Ovary (tissue), 10 donors: Measurements from ENCODE around the gene CFAP97D2. TPM values are rescaled to one million over a fixed set of nuclear protein-coding genes. Genes with fewer than 3 reads are reported as not detected.

Experiments
- DNase-seq, 5 donors: peaks; one replicate each; pipeline ENCODE4 v3.0.0-alpha.2; 2019 to 2020
- H3K27ac ChIP-seq, 2 donors: fragments of 200-600 bp; one replicate each; pipeline versions ENCODE4 v1.5.1 to v1.8.0; 2019 to 2022
- H3K27me3 ChIP-seq: fragments of 200-600 bp; one replicate; pipeline ENCODE4 v1.8.0; 2022
- H3K36me3 ChIP-seq: fragments of 200-600 bp; sonication (generic); one replicate; pipeline ENCODE4 v1.5.1; 2019
- H3K4me1 ChIP-seq: one replicate; pipeline ENCODE4 v1.8.1; 2013; ENCODE audit warnings: mild to moderate bottlenecking, moderate library complexity; ENCODE audit not compliant: insufficient read depth
- H3K4me3 ChIP-seq: fragments of 200-600 bp; sonication (generic); one replicate; pipeline ENCODE4 v1.5.1; 2017
- H3K9me3 ChIP-seq, 2 donors: fragments of 200-600 bp in 1 of 2; sonication (generic) in 1 of 2; one replicate each; pipeline versions ENCODE4 v1.5.1 to v1.8.1; 2013 to 2019; ENCODE audit warnings: mild to moderate bottlenecking in 1 of 2, moderate library complexity in 1 of 2
- EP300 ChIP-seq: sonication (generic); formaldehyde crosslinking; IDR thresholded peaks from one replicate; pipeline ENCODE4 v1.6.1; 2017; ENCODE audit warnings: antibody characterized with exemption
- POLR2A ChIP-seq: fragments of 450-650 bp; IDR thresholded peaks from one replicate; pipeline ENCODE4 v1.6.1; 2017; ENCODE audit warnings: antibody characterized with exemption, mild to moderate bottlenecking, moderate library complexity
- WGBS, 3 donors: extraction: QIAGEN DNeasy Blood & Tissue Kit in 1 of 3; methylation state at CpG; one replicate each; pipeline versions ENCODE4 v1.1.5 to v1.1.7; 2013 to 2017; 5-methylcytosine and 5-hydroxymethylcytosine counted together
- intact Hi-C, 4 donors: fragments of 100-400 bp; cut with DNase I; formaldehyde crosslinking; loops; one replicate each; pipeline versions ENCODE4 v1.11.0 to v1.15.1; 2022 to 2023
- long read RNA-seq, 3 donors: library from polyadenylated mRNA in 2 of 3; unstranded in 2 of 3; transcript quantifications; one replicate each; pipeline ENCODE4 v2.0.0 and lab custom pipeline, GENCODE V29; 2021 to 2026
- polyA plus RNA-seq, 2 donors: library from polyadenylated mRNA; stranded (reverse); fragments of 200-250 nt in 1 of 2; fragments of 350-450 nt in 1 of 2; fragmentation: Illumina TruSeq in 1 of 2; extraction: RNeasy Lipid Tissue Mini Kit (QIAGEN cat#74804) in 1 of 2; gene quantifications; one replicate each; pipeline ENCODE4 v1.2.3, GENCODE V29; 2013 to 2014
- total RNA-seq, 7 donors: library from RNA; depleted of rRNA in 2 of 7; stranded (reverse); fragments of >200 nt in 2 of 7; fragmentation: NEBNext Ultra II Directional in 3 of 7; extraction: Animal tissue kit (Norgen Biotek cat#: 25700) in 3 of 7; gene quantifications; one replicate each; pipeline versions ENCODE4 v1.1.0 to v1.2.4, GENCODE V29; 2016 to 2023
- TF ChIP-seq, protein P1 (sequence below), 3 donors: fragments of 450-650 bp in 2 of 3; fragments of 200-600 bp in 1 of 3; IDR thresholded peaks; one replicate each; pipeline versions ENCODE4 v1.5.1 to v1.8.0; 2016 to 2022; ENCODE audit warnings: antibody characterized with exemption in 3 of 3, mild to moderate bottlenecking in 1 of 3
- donor health status: DM: no; HTN: no; CAD: no; lungs with moderate emphysema.
- donor health status: DM: no; HTN: no; CAD: no.
- donor health status: Bipolar disorder and iron deficiency.
- donor health status: DM: yes; HTN: yes; CAD: no.
- donor health status: DM: no; HTN: no; CAD: no.
- donor health status: DM: yes; HTN: yes; CAD: no.

Gene CFAP97D2
- total RNA-seq (1 to 10 TPM in 2 of 7 donors, under 1 TPM in 1, not detected in 4; 0.28 to 5.2 (median 3.1) TPM), polyA plus RNA-seq (not detected)
- long read RNA-seq, donor 1: 0 reads
- long read RNA-seq, donor 2: 0 reads
- long read RNA-seq, donor 3: 0 reads

DNA sequence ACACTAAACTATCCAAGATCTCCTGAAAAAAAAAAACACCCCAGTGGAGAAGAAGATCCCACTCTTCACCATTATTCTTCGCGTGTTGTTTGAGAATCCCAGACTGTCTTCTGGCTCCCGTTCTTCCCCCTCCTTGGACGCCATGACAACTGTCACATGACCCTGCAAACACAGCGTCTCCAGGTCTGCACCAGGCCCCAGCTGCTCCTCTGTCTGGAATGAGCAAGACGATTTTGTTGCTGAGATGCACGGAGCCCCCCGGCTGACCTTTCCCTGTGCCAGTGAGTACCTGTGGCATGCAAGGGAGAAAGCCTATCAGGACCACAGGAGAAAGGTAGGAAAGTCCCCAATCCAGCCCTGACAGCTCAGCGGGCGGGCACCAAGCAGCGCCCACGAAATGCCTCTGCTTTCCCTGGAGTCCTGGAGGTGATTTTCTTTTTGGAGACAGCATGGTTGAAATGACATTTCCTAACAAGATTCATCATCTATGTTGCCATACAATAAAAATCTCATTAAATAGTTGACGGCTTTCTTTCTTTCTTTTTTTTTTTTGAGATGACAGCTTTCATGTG lies at the start of gene CFAP97D2:
TSS of gene CFAP97D2 (plus strand) at position 171 of the 572 bp plus-strand sequence. CDS start at position 245, 74 bp downstream.
- H3K4me1 ChIP-seq: no peaks in the 10 kb centered on the region
- intact Hi-C loops: no loop called here
- no peaks in the 10 kb centered on the region for H3K27me3 ChIP-seq
- no peak within 1 kb of the TSS for H3K27ac ChIP-seq
- H3K4me3 ChIP-seq: no peak within 1 kb of the TSS
- DNase-seq: no peak
- TF ChIP-seq POLR2A (no peak), EP300 (no peak)
- TF ChIP-seq, protein P1, sequence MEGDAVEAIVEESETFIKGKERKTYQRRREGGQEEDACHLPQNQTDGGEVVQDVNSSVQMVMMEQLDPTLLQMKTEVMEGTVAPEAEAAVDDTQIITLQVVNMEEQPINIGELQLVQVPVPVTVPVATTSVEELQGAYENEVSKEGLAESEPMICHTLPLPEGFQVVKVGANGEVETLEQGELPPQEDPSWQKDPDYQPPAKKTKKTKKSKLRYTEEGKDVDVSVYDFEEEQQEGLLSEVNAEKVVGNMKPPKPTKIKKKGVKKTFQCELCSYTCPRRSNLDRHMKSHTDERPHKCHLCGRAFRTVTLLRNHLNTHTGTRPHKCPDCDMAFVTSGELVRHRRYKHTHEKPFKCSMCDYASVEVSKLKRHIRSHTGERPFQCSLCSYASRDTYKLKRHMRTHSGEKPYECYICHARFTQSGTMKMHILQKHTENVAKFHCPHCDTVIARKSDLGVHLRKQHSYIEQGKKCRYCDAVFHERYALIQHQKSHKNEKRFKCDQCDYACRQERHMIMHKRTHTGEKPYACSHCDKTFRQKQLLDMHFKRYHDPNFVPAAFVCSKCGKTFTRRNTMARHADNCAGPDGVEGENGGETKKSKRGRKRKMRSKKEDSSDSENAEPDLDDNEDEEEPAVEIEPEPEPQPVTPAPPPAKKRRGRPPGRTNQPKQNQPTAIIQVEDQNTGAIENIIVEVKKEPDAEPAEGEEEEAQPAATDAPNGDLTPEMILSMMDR (IDR thresholded peaks at IDR 0.05): no peak
- 43 to 49% (median 46%) methylated on average over 13 of the region's 13 CpGs for WGBS, 3 donors
- no peaks in the 10 kb centered on the region for H3K9me3 ChIP-seq
- no peaks in the 10 kb centered on the region for H3K36me3 ChIP-seq

DNA sequence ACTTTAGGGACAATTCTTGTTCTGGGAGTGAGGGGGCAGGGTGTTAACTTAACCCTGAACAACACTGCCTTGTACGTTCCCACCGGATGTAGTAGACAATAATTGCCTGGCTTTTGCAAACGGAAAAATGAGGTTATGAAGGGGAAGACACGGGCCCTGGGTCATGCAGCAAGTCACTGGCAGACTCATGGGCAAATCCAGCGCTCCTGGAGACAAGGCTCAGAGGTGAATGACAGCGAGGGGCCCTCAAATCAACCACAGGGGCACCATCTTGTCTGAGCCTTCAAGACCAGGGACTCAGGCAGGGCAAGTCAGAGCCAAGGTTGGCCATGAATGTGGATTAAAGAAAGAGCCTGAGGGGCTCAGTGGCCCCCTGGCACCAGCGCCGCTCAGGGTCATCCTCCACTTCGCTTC lies 49.4 kb upstream of the CFAP97D2 start:
- Histone ChIP-seq H3K4me1 (peaks cover 7% of the 10 kb centered on the region), H3K4me3 (no peak overlapping the region), H3K9me3 (no peaks in the 10 kb centered on the region), H3K27ac (no peak overlapping the region), H3K36me3 (no peaks in the 10 kb centered on the region), H3K27me3 (no peaks in the 10 kb centered on the region)
- TF ChIP-seq POLR2A: no peak
- TF ChIP-seq EP300: no peak
- TF ChIP-seq, protein P1 (IDR thresholded peaks at IDR 0.05): no peak
- DNase-seq: no peak
- intact Hi-C loops: loop anchor here (5.0 to 10.0 kb wide), 3 partner anchors 62 to 75 kb away; no protein-coding TSS in a partner anchor
- 72 to 83% (median 83%) methylated on average over 9 of the region's 9 CpGs for WGBS, 3 donors

DNA sequence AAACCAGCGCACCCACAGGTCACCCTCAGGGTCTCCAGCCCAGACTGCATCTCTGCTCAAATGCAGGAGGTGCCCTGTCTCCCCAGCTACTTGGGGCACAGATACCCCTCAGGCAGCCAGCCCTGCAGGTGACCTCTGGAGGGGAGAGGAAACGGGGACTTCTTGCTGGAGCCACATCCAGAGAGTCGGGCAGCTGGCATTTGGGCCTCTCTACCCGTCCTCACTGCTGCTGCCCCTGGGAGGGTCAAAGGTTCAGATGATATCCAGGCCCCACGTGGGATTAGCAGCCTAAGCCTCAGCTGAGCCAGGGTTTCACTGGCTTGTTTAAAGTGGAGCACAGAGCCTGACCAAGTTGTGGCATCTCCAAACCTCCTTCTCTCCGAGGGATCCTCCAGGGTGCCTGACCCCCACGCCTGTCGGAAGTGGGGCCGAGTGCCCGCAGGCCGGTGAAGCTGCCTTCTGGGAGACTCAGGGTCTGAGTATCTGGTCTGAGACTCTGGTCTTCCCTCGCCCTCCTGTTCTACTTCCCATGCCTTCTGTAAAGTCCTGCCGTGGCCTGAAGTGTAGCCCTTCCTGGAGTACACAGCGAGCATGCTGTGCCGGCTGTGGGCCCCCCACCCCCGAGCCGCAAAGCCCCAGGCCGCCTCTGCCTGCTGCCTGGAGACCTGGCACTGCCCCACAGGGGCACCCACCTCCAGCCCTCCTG lies 48.8 kb upstream of the CFAP97D2 start:
- H3K36me3 ChIP-seq: no peaks in the 10 kb centered on the region
- 57 to 60% (median 60%) methylated on average over 17 to 18 of the region's 18 CpGs for WGBS, 3 donors
- no peak for TF ChIP-seq POLR2A
- TF ChIP-seq, protein P1 (IDR thresholded peaks at IDR 0.05): no peak
- TF ChIP-seq EP300: no peak
- H3K9me3 ChIP-seq: no peaks in the 10 kb centered on the region
- H3K4me1 ChIP-seq: peaks cover 7% of the 10 kb centered on the region
- H3K4me3 ChIP-seq: peak overlapping the region; percentile 77
- intact Hi-C loops: loop anchor here in 3 of 4 donors (5.0 to 10.0 kb wide), 3 partner anchors 63 to 75 kb away; no protein-coding TSS in a partner anchor
- no peak for DNase-seq
- no peak overlapping the region for H3K27ac ChIP-seq
- H3K27me3 ChIP-seq: no peaks in the 10 kb centered on the region

DNA sequence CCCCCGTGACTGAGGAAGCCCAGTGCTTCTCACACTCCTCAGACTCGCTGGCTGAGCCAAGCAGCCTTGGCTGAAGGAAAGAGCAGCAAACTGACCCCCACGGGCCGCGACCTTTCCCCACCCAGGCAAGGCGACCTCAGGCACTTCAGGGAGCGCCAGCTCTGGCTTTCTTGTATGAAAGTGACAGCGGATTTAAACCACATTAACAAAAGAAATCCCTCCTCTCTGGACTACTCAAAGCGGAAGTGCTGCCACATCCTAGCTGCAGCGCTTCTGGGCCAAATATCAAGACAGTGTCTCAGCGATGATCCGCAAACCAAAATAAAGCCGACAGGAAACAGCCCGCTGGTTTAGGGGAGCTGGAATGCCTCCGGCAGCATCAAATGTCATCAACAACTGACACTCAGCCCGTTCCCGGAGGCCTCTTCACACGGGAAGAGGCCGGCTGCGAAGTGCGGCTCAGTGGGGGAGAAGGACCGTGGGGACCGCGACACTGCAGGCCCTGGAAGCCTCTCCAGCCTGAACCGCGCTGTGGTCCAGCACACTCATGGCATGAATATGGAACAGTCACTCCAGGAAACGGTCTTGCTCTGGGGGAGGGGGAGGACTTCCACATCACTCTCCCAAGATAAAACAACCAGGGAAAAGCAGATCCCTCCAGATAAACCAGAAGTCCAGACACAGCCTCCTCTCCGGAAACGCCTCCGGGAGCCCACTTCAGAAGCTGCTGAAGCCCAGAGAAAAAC lies 48.0 kb upstream of the CFAP97D2 start:
- WGBS, 3 donors: 5 to 7% (median 6%) methylated on average over 29 to 30 of the region's 30 CpGs
- Histone ChIP-seq H3K9me3 (no peaks in the 10 kb centered on the region), H3K4me3 (peak overlapping the region; percentile 77), H3K4me1 (peaks cover 7% of the 10 kb centered on the region), H3K27ac (peak overlapping the region in 1 of 2 donors; percentile 1), H3K36me3 (no peaks in the 10 kb centered on the region), H3K27me3 (no peaks in the 10 kb centered on the region)
- intact Hi-C loops: loop anchor here in 3 of 4 donors (5.0 to 10.0 kb wide), 3 partner anchors 64 to 76 kb away; no protein-coding TSS in a partner anchor
- DNase-seq: no peak
- no peak for TF ChIP-seq EP300
- TF ChIP-seq POLR2A: no peak
- TF ChIP-seq, protein P1 (IDR thresholded peaks at IDR 0.05): no peak
